Activated B cell treated with CpG ODN at 0.5 μM for 24 hours (primary cell): ENCODE results near the gene SHLD1. TPM values are rescaled to one million over a fixed set of nuclear protein-coding genes. Genes with fewer than 3 reads are reported as not detected.
"Not testable (repeated sequence)": the region's sequence is repeated elsewhere in the genome, so short reads cannot be mapped to it uniquely, and the experiment has no call there.

Source experiments
- ATAC-seq: fragments of 200-7000 bp; cut with Tn5 transposase; one replicate; pipeline ENCODE4 v1.10.0; 2021; ENCODE audit warnings: low read depth, mild to moderate bottlenecking, moderate library complexity
- CTCF ChIA-PET: fragments of 350-600 bp; sonication (Branson Sonifier 250); formaldehyde crosslinking; loops from one replicate; lab custom pipeline; 2021; ENCODE audit warnings: antibody characterized with exemption; lab: Charles Lee
- POLR2A ChIA-PET: fragments of 350-600 bp; sonication (Branson Sonifier 250); formaldehyde crosslinking; loops from one replicate; lab custom pipeline; 2021; ENCODE audit warnings: antibody characterized with exemption; lab: Charles Lee
- DNase-seq: peaks from one replicate; pipeline ENCODE4 v3.0.0; 2022
- H3K27ac Mint-ChIP-seq: one replicate; pipeline ENCODE4 v1.8.0; 2020; ENCODE audit warnings: mixed read lengths
- H3K27me3 Mint-ChIP-seq: one replicate; pipeline ENCODE4 v1.8.0; 2021; ENCODE audit warnings: mixed read lengths
- H3K36me3 Mint-ChIP-seq: one replicate; pipeline ENCODE4 v1.8.0; 2021; ENCODE audit warnings: low read depth, mixed read lengths
- H3K4me1 Mint-ChIP-seq: one replicate; pipeline ENCODE4 v1.8.0; 2021; ENCODE audit warnings: mixed read lengths
- H3K4me3 Mint-ChIP-seq: one replicate; pipeline ENCODE4 v1.8.0; 2020; ENCODE audit warnings: mild to moderate bottlenecking, mixed read lengths
- H3K9me3 Mint-ChIP-seq: one replicate; pipeline ENCODE4 v1.8.0; 2020; ENCODE audit warnings: mixed read lengths
- intact Hi-C: fragments of 100-400 bp; cut with micrococcal nuclease; formaldehyde crosslinking; loops from one replicate; pipeline ENCODE4 v1.15.1; 2024
- total RNA-seq: library from RNA; stranded (reverse); gene quantifications from 2 replicates; pipeline ENCODE4 v1.2.3, GENCODE V29; 2022
- TF ChIP-seq, protein P1 (sequence below): fragments of 200-600 bp; IDR thresholded peaks from one replicate; pipeline ENCODE4 v1.8.0; 2022; ENCODE audit warnings: antibody characterized with exemption, mild to moderate bottlenecking

Gene SHLD1
- total RNA-seq, 1 donor from 2014 or later: 15.0 TPM

DNA sequence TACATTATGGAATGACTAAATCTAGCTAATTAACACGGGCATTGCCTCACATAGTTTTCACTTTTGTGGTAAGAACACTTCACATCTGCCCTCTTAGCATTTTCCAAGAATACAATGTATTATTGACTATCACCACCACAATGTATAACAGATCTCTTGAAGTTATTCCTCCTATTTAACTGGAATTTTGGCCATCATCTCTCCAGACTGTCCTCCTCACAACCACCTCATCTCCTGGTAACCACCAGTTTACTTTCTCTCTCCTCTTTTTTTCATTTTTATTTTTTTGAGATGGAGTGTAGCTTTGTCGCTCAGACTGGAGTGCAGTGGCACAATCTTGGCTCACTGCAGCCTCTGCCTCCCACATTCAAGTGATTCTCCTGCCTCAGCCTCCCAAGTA is 8.2 kb upstream of the SHLD1 start:
- ChIA-PET POLR2A (interaction anchor here (0.7 kb wide), 1 partner anchor 30 kb away, joined by 3 read pairs; no protein-coding TSS in a partner anchor), CTCF (no interaction called here)
- no peaks in the 10 kb centered on the region for H3K36me3 Mint-ChIP-seq
- no peak overlapping the region for H3K27ac Mint-ChIP-seq
- intact Hi-C loops: no loop called here
- no peak overlapping the region for H3K4me3 Mint-ChIP-seq
- H3K9me3 Mint-ChIP-seq: no peaks in the 10 kb centered on the region
- H3K27me3 Mint-ChIP-seq: peaks cover 30% of the 10 kb centered on the region
- ATAC-seq: no peak
- DNase-seq: no peak
- peaks cover 16% of the 10 kb centered on the region for H3K4me1 Mint-ChIP-seq
- TF ChIP-seq, protein P1, sequence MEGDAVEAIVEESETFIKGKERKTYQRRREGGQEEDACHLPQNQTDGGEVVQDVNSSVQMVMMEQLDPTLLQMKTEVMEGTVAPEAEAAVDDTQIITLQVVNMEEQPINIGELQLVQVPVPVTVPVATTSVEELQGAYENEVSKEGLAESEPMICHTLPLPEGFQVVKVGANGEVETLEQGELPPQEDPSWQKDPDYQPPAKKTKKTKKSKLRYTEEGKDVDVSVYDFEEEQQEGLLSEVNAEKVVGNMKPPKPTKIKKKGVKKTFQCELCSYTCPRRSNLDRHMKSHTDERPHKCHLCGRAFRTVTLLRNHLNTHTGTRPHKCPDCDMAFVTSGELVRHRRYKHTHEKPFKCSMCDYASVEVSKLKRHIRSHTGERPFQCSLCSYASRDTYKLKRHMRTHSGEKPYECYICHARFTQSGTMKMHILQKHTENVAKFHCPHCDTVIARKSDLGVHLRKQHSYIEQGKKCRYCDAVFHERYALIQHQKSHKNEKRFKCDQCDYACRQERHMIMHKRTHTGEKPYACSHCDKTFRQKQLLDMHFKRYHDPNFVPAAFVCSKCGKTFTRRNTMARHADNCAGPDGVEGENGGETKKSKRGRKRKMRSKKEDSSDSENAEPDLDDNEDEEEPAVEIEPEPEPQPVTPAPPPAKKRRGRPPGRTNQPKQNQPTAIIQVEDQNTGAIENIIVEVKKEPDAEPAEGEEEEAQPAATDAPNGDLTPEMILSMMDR: no peak

- H3K36me3 Mint-ChIP-seq: peaks cover 2% of the 10 kb centered on the region
- TF ChIP-seq, protein P1: no peak
- CTCF ChIA-PET: interaction anchor here (0.6 kb wide), 1 partner anchor 194 kb away, joined by 4 read pairs; no protein-coding TSS in a partner anchor
- H3K27ac Mint-ChIP-seq: no peak overlapping the region
- peaks cover 5% of the 10 kb centered on the region for H3K4me1 Mint-ChIP-seq
- H3K9me3 Mint-ChIP-seq: peaks cover 2% of the 10 kb centered on the region
- peaks cover 20% of the 10 kb centered on the region for H3K27me3 Mint-ChIP-seq
- ATAC-seq (no peak), DNase-seq (no peak)
- intact Hi-C loops: no loop called here
- H3K4me3 Mint-ChIP-seq: no peak overlapping the region
- POLR2A ChIA-PET: interaction anchor here (0.7 kb wide), 1 partner anchor 104 kb away, joined by 6 read pairs; no protein-coding TSS in a partner anchor
Observed at GRCh38 chr20:5745416-5746030, 4.7 kb upstream of the SHLD1 start.

- Mint-ChIP-seq H3K36me3 (peaks cover 2% of the 10 kb centered on the region), H3K27ac (no peak overlapping the region), H3K4me3 (no peak overlapping the region), H3K9me3 (peaks cover 2% of the 10 kb centered on the region), H3K27me3 (peaks cover 20% of the 10 kb centered on the region), H3K4me1 (peaks cover 7% of the 10 kb centered on the region)
- ATAC-seq: no peak
- TF ChIP-seq, protein P1: no peak
- intact Hi-C loops: no loop called here
- POLR2A ChIA-PET: no interaction called here
- CTCF ChIA-PET: interaction anchor here (0.6 kb wide), 1 partner anchor 194 kb away, joined by 4 read pairs; no protein-coding TSS in a partner anchor
- DNase-seq: no peak
Observed at GRCh38 chr20:5746064-5746463, 4.1 kb upstream of the SHLD1 start.

- peaks cover 6% of the 10 kb centered on the region for H3K27me3 Mint-ChIP-seq
- peaks cover 2% of the 10 kb centered on the region for H3K36me3 Mint-ChIP-seq
- H3K4me1 Mint-ChIP-seq: peaks cover 17% of the 10 kb centered on the region
- H3K9me3 Mint-ChIP-seq: peaks cover 2% of the 10 kb centered on the region
- H3K27ac Mint-ChIP-seq: no peak overlapping the region
- TF ChIP-seq, protein P1: no peak
- ATAC-seq: no peak
- intact Hi-C loops: no loop called here
- no peak overlapping the region for H3K4me3 Mint-ChIP-seq
- ChIA-PET POLR2A (no interaction called here), CTCF (no interaction called here)
- no peak for DNase-seq
Observed at GRCh38 chr20:5748246-5748645, 2.0 kb upstream of the SHLD1 start.

- H3K4me3 Mint-ChIP-seq, H3K36me3 Mint-ChIP-seq, ATAC-seq, H3K9me3 Mint-ChIP-seq, DNase-seq, intact Hi-C loops, H3K27ac Mint-ChIP-seq, H3K27me3 Mint-ChIP-seq: not testable (repeated sequence)
- peaks cover 22% of the 10 kb centered on the region for H3K4me1 Mint-ChIP-seq
- POLR2A ChIA-PET: interaction anchor here (0.7 to 2.1 kb wide), 2 partner anchors 8 to 145 kb away, joined by 3 to 7 read pairs; no protein-coding TSS in a partner anchor
- CTCF ChIA-PET: interaction anchor here (2.5 kb wide), 1 partner anchor 39 kb away, joined by 8 read pairs; no protein-coding TSS in a partner anchor
Observed at GRCh38 chr20:5749512-5749951, 669 bp upstream of the SHLD1 start.
